Stimulated activated CD8-positive, alpha-beta memory T cell treated with anti-CD3 and anti-CD28 coated beads, Interleukin-15, amount 100 ng/mL, for 24 hours (primary cell): ENCODE results near the gene CBLN1.

Experiments used
- DNase-seq: peaks from one replicate; pipeline ENCODE4 v3.0.0-alpha.2; 2020; ENCODE audit warnings: low read depth

CBLN1 gene

GRCh38 chr16:49281480-49281842 lies at the start of gene CBLN1:
TSS of gene CBLN1 (minus strand) at chr16:49281838. CDS start at chr16:49281465, 373 bp downstream.
- DNase-seq, result no peak

GRCh38 chr16:49330562-49331201 lies 49.0 kb upstream of the CBLN1 start:
- no peak for DNase-seq

DNA sequence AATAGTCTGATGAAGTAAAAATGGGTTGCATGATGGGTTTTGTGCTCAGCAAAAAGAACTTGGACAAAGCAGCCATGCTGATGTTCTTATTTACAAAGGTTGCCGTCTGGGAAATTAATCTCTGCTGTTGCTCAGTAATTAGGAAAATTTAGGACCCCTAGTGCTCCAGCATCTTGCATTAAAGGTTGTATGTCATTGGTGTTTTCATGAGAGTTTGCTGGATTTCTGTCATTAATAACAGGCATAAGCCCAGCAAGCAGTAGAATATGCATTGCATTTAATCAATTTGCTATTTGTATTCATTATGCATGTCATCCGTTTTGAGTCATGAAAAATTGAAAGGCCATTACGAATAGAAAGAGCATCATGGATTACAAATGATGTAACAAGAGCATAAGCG lies 46.7 kb upstream of the CBLN1 start:
- no peak for DNase-seq

DNA sequence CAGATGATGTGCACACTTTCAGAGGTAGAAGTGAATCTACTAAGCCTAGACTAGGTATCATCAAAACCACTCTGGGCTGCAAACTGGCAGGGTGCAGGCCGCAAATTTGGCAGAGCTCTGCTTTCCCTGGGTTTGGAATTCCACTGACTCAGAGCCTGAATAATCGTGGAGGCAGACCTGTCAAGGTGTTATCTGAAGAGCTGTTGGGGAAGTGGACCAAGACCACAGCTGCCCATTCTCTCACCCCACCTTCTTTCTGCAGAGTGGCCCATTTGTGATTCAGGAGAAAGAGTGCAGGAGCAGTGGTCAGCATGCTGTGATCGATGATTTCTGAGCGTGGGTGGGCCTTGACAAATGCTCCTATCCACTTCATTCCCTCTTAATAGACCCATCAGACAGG lies 45.8 kb upstream of the CBLN1 start:
- no peak for DNase-seq

GRCh38 chr16:49324703-49325102 lies 43.1 kb upstream of the CBLN1 start:
- no peak for DNase-seq

DNA sequence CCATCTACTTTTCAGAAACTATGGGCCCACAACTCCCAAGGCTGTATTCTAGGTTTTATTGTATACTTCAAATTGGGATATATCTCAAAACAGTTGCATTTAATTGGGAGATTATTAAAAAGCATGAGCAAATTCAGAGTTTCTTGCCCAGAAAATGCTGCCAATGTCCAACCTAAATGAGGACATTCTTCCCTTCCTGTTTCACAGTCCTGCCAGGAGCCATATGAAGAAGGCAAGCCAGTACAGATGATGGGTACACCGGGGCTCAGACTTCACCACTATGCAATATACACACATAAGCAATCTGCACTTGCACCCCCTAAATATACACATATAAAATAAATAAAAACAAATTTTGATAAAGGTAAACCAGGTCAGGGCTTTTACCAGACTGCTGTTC lies 34.0 kb upstream of the CBLN1 start:
- no peak for DNase-seq

DNA sequence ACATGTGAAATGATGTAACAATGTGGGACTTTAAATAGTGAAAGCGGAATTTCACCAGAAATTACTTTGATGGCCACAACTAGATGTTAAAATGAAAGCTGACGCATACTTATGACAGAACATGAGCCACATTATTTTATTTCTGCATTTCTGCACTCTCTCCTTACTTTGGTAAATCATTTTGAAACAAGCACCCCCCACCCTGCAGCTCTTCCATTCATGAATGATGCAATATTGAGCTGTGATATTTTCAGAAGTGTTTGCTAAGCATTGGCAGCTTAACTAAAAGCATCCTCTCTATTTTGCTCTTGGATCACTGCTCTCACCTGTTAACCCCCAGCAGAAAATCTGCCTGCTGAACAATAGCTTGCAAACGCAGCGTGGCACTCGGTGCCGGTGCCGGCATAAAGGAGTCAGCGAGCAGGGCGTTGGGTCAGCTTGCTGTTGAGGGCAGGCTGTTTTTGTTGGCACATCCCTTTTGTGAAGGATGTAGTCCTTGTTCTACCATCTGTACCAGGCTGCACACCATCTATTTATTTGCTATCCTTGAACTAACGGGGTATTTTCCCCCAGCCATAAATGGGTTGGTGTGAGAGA lies 30.8 kb upstream of the CBLN1 start:
- DNase-seq, result no peak

DNA sequence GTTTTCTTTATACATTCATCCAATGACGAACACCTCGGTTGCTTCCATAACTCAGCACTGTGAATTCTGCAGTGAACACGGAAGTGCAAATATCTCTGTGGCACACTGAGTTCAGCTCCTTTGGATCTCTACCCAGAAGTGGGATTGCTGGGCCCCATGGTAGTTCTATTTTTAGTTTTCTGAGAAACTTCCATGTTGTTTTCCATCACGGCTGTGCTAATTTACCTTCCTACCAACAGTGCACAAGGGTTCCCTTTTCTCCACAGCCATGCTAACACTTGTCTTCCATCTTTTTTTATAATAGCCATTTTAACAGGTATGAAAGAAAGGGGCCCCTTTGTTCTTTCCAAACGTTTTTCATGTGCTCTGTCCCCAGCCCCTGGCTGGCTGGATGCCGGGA lies 30.2 kb upstream of the CBLN1 start:
- no peak for DNase-seq

DNA sequence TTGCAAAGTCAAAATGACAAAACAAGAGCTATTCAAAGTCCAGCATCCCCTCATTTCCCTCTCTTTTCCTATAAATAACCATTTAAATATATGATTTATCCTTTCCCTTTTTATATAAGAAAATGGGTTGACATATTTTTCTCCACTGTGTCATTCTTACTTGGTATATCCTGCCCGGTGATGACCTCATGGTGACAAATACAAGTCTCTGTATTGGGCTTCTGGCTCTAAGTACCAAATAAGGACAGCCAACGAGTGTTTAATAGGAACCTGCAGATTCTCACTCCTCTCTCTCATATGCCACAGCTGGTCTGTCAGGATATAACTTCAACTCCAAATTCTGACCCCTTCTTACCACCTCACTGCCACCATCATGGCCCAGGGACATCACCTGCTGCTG lies 25.5 kb upstream of the CBLN1 start:
- no peak for DNase-seq

DNA sequence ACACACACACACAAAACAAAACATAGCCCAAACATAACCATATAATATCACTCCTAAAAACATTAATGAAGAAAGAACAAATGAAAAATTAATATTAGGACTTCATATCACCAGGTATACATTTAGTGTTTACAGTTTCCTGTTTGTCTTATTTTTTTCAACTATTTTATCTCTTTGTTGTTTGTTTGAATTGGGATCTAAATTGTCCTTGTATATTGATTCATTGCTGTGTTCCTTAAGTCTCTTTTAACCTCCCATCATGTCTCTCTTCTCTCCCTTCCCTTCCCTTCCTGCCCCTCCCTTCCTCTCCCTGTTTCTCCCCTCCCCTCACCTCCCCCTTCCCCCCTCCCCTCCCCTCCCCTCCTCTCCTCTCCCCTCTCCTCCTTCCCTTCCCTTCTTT lies 23.8 kb upstream of the CBLN1 start:
- no peak for DNase-seq

GRCh38 chr16:49292413-49292812 lies 10.8 kb upstream of the CBLN1 start:
- no peak for DNase-seq

GRCh38 chr16:49287572-49287971 lies 5.9 kb upstream of the CBLN1 start:
- DNase-seq, result no peak

DNA sequence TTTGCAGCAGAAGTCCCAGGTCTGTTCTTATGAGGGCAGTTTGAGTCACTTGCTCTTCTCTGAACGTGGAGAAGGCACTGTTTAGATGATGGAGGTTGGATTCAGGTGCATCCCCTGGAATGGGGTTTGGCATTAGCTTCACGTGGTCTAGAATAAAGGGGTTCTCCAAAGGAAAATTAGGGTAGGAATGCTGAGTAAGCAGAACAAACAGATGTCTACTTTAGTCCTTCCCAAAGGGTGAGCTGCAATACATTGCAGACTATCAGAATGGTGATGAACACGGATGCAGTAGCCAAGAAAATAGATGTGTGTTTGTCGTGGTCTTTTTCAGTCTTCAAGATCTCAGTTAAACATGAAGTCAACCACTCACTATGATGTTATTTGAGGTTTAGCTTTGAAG lies 3.3 kb upstream of the CBLN1 start:
- no peak for DNase-seq

- no peak for DNase-seq
Measured at GRCh38 chr16:49283376-49284049, 1.9 kb upstream of the CBLN1 start.

DNA sequence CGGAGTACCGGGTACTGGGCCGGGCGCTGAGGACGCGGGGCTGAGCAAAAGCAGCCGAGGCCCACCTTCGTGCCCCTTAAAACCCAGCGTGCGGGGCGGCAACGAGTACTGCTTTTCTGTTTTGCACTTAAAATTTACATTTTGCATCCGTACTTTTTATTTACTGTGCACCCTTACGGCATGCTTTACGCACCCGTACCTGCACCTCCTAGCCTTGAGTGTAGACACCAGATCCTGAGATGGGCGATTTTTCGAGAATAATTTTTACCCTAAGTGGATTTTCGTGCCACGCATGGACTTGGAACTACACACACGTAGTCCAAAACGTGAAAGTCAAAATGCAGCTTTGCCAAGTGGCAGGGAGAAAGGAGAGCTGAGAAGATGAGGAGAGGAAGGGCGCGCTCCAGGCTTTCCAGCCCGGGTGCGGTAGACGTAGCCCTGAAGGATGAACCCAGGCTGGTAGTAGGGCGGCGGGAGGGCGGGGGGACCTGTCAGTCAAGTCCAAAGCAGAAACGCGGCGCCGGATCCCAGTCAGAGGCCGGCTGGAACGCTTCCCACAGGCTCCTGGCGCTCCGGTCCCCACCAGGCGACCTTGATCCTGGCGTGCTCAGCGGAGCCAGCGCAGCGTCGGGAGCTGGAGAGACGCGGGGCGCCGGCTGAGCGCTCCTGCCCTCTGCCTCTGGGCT lies 1.2 kb upstream of the CBLN1 start:
- DNase-seq, result no peak

- peak; percentile 31 for DNase-seq
Measured at GRCh38 chr16:49281843-49282642, 405 bp upstream of the CBLN1 start.

- DNase-seq, result no peak
Measured at GRCh38 chr16:49280841-49281371, 732 bp downstream of the CBLN1 start.

DNA sequence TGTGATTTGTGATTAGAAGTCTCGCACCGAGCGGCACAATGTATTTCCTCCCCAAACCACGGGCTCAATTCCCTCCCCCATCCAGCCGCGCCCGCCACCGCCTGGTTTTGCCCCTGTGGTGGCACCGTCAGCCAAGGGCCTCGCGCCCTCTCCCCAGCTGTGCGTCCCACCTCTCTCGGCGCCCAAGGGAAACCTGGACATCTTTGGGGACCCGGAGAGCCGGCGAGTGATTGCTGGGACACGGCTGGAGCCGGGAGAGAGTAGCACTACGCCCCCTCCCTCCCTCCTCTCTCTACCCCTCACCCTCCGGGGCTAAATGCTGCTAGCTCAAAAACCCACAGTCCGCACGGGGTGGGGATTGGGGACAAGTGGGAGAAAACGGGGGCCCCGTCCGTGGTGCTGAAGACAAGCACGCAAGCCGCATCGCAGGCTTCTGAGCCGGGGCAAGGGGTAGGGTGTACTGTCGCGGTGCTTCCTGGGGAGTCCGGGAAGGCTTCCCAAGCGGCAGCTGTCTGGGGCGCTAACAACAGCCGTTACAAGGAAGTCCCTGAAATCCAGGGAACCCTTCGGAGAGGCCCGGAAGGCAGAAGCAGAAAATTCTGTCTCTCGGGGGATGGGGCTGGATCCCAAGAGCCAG lies 1.4 kb downstream of the CBLN1 start:
- DNase-seq, result no peak

DNA sequence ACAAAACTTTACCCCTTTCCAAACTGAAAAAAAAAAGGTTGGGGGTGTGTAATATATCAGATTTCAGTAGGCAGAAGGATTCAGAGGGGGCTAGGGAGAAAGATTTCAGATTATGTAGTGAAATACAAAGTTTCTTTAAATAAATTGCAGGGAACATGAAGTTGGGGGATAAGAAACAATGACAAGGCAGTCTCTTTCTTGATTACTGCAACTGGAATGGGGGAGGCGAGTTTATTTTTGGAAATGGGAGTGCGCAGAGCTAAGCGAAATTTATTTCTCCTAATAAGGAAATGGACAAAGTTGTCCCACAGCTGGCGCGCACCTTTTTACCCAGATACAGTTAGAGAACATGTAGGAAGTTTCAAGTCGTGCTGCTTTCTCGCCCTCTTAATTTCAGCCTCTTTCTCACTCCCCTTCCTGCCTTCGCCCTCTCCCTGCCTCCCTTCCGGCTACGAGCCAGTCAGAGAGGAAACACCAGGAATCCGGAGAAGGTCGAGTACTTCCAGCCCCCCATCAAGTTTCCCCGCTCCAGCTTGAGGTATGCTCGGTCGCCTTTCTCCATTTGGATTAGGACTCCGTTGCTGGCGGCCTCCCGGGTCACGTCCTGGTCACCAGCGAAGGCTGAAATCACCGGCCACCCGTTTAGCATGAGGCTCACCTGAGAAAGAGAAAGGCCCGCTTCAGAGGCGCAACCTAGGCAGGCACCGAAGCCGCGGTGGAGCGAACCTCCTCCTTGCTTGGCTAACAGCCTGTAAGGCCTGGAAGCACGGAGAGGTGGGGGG lies 2.5 kb downstream of the CBLN1 start:
- DNase-seq, result no peak

DNA sequence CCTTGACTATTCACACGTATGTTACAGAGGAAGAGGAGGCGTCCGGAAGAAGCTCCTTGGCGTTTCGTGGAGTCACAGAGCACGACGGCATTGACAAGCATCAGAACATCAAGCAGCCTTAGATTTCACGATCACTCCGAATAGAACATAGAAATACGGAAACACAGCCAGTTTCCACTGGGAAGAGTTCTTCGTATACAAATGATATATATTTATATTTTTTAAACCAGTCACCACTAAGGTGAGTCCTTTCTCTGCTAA lies 3.1 kb downstream of the CBLN1 start:
- DNase-seq, result no peak
